HEK293T (cell line): ENCODE measurements around the gene KIAA1614.

Experiments used
- LEF1 ChIP-seq: fragments of 450-650 bp; IDR thresholded peaks from 2 replicates; pipeline ENCODE4 v1.6.1; 2017; ENCODE audit warnings: mild to moderate bottlenecking, borderline replicate concordance
- NFRKB ChIP-seq: fragments of 450-650 bp; IDR thresholded peaks from 2 replicates; pipeline ENCODE4 v1.6.1; 2016; ENCODE audit warnings: mild to moderate bottlenecking, moderate library complexity
- PKNOX1 ChIP-seq: fragments of 450-650 bp; IDR thresholded peaks from 2 replicates; pipeline ENCODE4 v1.6.1; 2016
- SP1 ChIP-seq: fragments of 450-650 bp; IDR thresholded peaks from 2 replicates; pipeline ENCODE4 v1.6.1; 2017
- SUZ12 ChIP-seq: fragments of 450-650 bp; IDR thresholded peaks from 2 replicates; pipeline ENCODE4 v1.6.1; 2016; ENCODE audit warnings: mild to moderate bottlenecking

- TF ChIP-seq PKNOX1, result no peak
- TF ChIP-seq LEF1, result no peak
- TF ChIP-seq SP1, result no peak
- no peak for TF ChIP-seq SUZ12
- TF ChIP-seq NFRKB, result no peak
Measured at GRCh38 chr1:180949616-180950000, 36.9 kb downstream of the KIAA1614 start.
